SK-N-SH (cell line): ENCODE results near the gene SPATA16.

Source experiments
- CTCF ChIP-seq: fragments of 200-600 bp; sonication (generic); IDR thresholded peaks from 2 replicates; pipeline ENCODE4 v1.6.1; 2017; ENCODE audit warnings: antibody characterized with exemption, mild to moderate bottlenecking, moderate library complexity
- FOXM1 ChIP-seq: IDR thresholded peaks from 2 replicates; pipeline ENCODE4 v1.4.0; 2012; ENCODE audit warnings: low read depth, mild to moderate bottlenecking
- GABPA ChIP-seq: IDR thresholded peaks from 2 replicates; pipeline ENCODE4 v1.4.0; 2012; ENCODE audit warnings: low read depth, mild to moderate bottlenecking
- PBX3 ChIP-seq: IDR thresholded peaks from 2 replicates; pipeline ENCODE4; 2012
- POLR2AphosphoS5 ChIP-seq: IDR thresholded peaks from 2 replicates; pipeline ENCODE4 v1.6.1; 2012; ENCODE audit warnings: low read depth, low read length
- RAD21 ChIP-seq: IDR thresholded peaks from 2 replicates; pipeline ENCODE4 v1.6.1; 2012; ENCODE audit warnings: mild to moderate bottlenecking, low read length
- RFX5 ChIP-seq: IDR thresholded peaks from 2 replicates; pipeline ENCODE4 v1.6.1; 2012; ENCODE audit warnings: mild to moderate bottlenecking, improper control_type of control experiment, low read length
- SIN3A ChIP-seq: IDR thresholded peaks from 2 replicates; pipeline ENCODE4 v1.6.1; 2012; ENCODE audit warnings: low read depth, mild to moderate bottlenecking, low read length, moderate library complexity, borderline replicate concordance
- SMC3 ChIP-seq: IDR thresholded peaks from 2 replicates; pipeline ENCODE4 v1.6.1; 2012; ENCODE audit warnings: low read depth, low read length, improper control_type of control experiment
- TAF1 ChIP-seq: IDR thresholded peaks from 2 replicates; pipeline ENCODE4 v1.6.1; 2012; ENCODE audit warnings: low read depth, mild to moderate bottlenecking, low read length, moderate library complexity, borderline replicate concordance
- YY1 ChIP-seq: IDR thresholded peaks from 2 replicates; pipeline ENCODE4 v1.4.0; 2012; ENCODE audit warnings: low read depth, mild to moderate bottlenecking

GRCh38 chr3:172980849-172981248 lies 160.2 kb downstream of the SPATA16 start:
- TF ChIP-seq CTCF (no peak), SIN3A (no peak), TAF1 (no peak), POLR2AphosphoS5 (no peak), RAD21 (no peak), PBX3 (no peak), FOXM1 (no peak), SMC3 (no peak), YY1 (no peak), RFX5 (no peak), GABPA (no peak)
